Epithelial cell of proximal tubule (primary cell): ENCODE data around the gene SYNDIG1. TPM values are rescaled to one million over a fixed set of nuclear protein-coding genes. Genes with fewer than 3 reads are reported as not detected.

ENCODE experiments used
- DNase-seq: peaks from one replicate; pipeline ENCODE4 v3.0.0-alpha.2; 2011; ENCODE audit warnings: low read depth
- H3K4me3 ChIP-seq: 2 replicates; pipeline ENCODE4 v1.5.1; 2011; ENCODE audit warnings: low read depth, mild to moderate bottlenecking, low read length
- total RNA-seq: library from RNA; depleted of rRNA; stranded (reverse); fragments of >200 nt; gene quantifications from 2 replicates; pipeline ENCODE4 v1.2.3, GENCODE V29; 2015
- TF ChIP-seq, protein P1 (sequence below): conservative IDR thresholded peaks from 2 replicates; pipeline ENCODE4 v1.5.1; 2012; ENCODE audit warnings: low read depth, mild to moderate bottlenecking, low read length

SYNDIG1 gene
- total RNA-seq, 1 donor from 2014 or later = 0.12 TPM

DNA sequence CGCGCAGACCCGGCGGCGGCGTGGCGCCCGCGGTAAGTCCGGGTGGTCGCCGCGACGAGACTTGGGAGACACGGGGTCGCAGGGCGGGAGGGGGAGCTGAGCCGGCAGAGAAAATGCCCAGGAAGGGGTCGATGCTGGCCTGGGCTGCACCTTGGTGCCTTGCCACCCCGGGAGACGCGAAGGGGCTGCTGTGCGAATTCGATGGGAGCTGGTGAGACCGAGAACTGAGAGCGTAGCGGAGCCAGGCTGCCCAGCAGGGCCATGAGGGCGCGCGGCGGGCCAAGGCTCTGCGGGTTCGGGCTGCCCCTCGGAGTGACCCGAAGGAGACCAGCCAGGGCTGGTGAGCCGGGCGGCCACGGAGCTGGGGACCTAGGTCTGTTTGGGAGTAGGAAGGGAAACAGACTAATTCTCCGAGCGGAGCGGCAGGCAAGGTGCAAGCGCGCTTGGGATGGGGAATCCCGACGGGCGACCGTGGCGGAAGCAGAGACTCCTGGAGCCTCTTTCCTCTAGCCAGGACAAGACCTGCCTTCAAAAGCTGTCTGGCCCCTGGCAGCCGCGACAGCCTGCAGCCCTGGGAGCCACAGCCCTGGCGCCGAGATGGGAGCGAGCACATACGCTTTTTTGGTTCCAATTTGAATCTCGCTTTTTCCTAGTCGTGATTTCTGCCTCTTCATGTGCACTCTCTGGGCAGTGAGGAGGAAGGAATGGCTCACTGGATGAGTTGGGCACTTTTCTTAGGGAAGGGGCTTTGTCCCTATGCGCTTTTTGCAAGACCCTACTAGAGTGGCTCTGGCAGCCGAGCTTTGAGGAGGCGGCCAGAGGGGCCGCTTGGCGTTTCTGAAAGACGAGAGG lies 691 bp downstream of the SYNDIG1 start:
- TF ChIP-seq, protein P1, sequence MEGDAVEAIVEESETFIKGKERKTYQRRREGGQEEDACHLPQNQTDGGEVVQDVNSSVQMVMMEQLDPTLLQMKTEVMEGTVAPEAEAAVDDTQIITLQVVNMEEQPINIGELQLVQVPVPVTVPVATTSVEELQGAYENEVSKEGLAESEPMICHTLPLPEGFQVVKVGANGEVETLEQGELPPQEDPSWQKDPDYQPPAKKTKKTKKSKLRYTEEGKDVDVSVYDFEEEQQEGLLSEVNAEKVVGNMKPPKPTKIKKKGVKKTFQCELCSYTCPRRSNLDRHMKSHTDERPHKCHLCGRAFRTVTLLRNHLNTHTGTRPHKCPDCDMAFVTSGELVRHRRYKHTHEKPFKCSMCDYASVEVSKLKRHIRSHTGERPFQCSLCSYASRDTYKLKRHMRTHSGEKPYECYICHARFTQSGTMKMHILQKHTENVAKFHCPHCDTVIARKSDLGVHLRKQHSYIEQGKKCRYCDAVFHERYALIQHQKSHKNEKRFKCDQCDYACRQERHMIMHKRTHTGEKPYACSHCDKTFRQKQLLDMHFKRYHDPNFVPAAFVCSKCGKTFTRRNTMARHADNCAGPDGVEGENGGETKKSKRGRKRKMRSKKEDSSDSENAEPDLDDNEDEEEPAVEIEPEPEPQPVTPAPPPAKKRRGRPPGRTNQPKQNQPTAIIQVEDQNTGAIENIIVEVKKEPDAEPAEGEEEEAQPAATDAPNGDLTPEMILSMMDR = no peak
- no peak for DNase-seq
- H3K4me3 ChIP-seq = peak overlapping the region; percentile 33

- TF ChIP-seq, protein P1 = no peak
- H3K4me3 ChIP-seq = peak overlapping the region; percentile 33
- DNase-seq = no peak
Measured at GRCh38 chr20:24470746-24471582, 1.5 kb downstream of the SYNDIG1 start.

DNA sequence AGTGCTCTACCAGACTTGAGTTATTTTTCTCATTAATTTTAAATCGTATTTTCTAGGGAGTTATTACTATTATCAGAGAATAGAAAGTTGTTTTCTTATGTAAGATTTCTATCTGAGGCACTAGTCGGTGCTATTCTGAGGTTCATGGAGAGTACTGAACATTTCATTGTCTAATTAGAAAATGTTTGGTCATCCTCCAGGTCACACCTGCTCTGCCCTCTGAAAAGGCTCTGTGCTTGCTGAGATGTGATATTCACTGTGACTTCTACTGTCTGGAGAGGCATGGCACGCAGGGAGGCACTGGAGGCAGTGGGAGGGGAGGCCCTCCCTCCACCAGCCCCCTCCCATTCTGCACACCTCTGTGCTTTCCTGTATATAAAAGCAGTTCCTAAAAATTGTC lies 3.0 kb downstream of the SYNDIG1 start:
- TF ChIP-seq, protein P1 = no peak
- no peak overlapping the region for H3K4me3 ChIP-seq
- no peak for DNase-seq

DNA sequence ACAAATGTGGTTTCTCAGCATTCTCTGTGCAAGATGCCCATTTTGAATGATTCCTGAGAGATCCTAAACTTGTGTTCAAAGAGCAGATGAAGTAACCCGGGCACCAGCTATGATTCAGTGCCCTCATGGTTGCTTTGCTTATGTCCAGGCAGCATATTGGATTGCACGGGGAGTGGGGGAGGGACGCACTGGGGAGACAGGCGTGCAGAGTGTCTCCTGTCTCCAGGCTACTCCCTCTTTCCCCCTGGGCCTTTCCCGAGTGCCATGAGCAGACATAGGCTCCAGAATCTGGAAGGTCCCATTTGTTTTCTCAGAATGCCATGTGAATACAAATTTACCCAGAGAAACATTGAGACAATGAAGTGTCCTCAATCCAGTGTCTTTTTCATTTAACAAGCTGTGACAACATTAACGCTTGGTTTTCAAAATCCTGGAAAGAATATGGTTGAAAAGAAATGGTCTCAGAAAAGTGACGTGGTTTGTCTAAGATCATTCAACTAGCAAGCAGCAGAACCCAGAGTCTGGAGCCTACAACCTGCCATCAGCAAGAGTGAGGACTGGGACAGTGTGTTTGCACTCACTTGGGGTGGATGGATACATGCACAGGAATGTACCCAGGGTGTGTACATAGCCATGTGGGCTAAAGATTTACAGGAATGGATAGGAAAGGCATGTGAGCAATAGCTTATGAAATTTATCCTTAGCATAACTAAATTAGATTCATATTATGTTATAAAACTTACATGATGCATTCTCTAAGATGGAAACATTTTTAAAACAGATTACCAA lies 4.2 kb downstream of the SYNDIG1 start:
- TF ChIP-seq, protein P1 = no peak
- H3K4me3 ChIP-seq = no peak overlapping the region
- no peak for DNase-seq

GRCh38 chr20:24477831-24478547 lies 8.6 kb downstream of the SYNDIG1 start:
- H3K4me3 ChIP-seq = no peak overlapping the region
- TF ChIP-seq, protein P1 = no peak

GRCh38 chr20:24478584-24478983 lies 9.2 kb downstream of the SYNDIG1 start:
- TF ChIP-seq, protein P1 = no peak
- no peak for DNase-seq
- H3K4me3 ChIP-seq = no peak overlapping the region

More at GRCh38 chr20:24477831-24478547, 8.6 kb downstream of the SYNDIG1 start:
- no peak for DNase-seq
